Measurements from ENCODE around the gene PDZRN4. TPM values are rescaled to one million over a fixed set of nuclear protein-coding genes. Genes with fewer than 3 reads are reported as not detected.
"Not testable (repeated sequence)": the region's sequence is repeated elsewhere in the genome, so short reads cannot be mapped to it uniquely, and the experiment has no call there.

PDZRN4 gene
- total RNA-seq, 1 donor from 2014 or later = 24.8 TPM

- intact Hi-C loops (cut with DNase I) = no loop called here
- no peak for TF ChIP-seq POLR2A (IDR thresholded peaks at IDR 0.05)
- TF ChIP-seq, protein P1, sequence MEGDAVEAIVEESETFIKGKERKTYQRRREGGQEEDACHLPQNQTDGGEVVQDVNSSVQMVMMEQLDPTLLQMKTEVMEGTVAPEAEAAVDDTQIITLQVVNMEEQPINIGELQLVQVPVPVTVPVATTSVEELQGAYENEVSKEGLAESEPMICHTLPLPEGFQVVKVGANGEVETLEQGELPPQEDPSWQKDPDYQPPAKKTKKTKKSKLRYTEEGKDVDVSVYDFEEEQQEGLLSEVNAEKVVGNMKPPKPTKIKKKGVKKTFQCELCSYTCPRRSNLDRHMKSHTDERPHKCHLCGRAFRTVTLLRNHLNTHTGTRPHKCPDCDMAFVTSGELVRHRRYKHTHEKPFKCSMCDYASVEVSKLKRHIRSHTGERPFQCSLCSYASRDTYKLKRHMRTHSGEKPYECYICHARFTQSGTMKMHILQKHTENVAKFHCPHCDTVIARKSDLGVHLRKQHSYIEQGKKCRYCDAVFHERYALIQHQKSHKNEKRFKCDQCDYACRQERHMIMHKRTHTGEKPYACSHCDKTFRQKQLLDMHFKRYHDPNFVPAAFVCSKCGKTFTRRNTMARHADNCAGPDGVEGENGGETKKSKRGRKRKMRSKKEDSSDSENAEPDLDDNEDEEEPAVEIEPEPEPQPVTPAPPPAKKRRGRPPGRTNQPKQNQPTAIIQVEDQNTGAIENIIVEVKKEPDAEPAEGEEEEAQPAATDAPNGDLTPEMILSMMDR (IDR thresholded peaks at IDR 0.05) = no peak
- no peak overlapping the region for H3K4me3 ChIP-seq
- no peak for DNase-seq (ENCODE audit: extremely low spot score in 2 of 2)
- no peaks in the 10 kb centered on the region for H3K9me3 ChIP-seq
- no peaks in the 10 kb centered on the region for H3K36me3 ChIP-seq
- no peaks in the 10 kb centered on the region for H3K27me3 ChIP-seq
- no peak overlapping the region for H3K27ac ChIP-seq
- no peaks in the 10 kb centered on the region for H3K4me1 ChIP-seq
Measured at GRCh38 chr12:41605545-41606305, 417.6 kb downstream of the PDZRN4 start.

GRCh38 chr12:41606468-41607445 lies 418.6 kb downstream of the PDZRN4 start:
- TF ChIP-seq POLR2A (IDR thresholded peaks at IDR 0.05) (no peak), POLR2AphosphoS5 (IDR thresholded peaks at IDR 0.05; ENCODE audit: insufficient read depth in 1 of 2, low read depth in 1 of 2) (no peak)
- TF ChIP-seq, protein P1 (IDR thresholded peaks at IDR 0.05) = no peak
- H3K36me3 ChIP-seq = no peaks in the 10 kb centered on the region
- intact Hi-C loops (cut with DNase I) = no loop called here
- no peak overlapping the region for H3K27ac ChIP-seq
- H3K4me1 ChIP-seq = no peaks in the 10 kb centered on the region
- H3K9me3 ChIP-seq = no peaks in the 10 kb centered on the region
- no peak overlapping the region for H3K4me3 ChIP-seq
- H3K27me3 ChIP-seq = no peaks in the 10 kb centered on the region
- DNase-seq (ENCODE audit: extremely low spot score in 2 of 2) = no peak

DNA sequence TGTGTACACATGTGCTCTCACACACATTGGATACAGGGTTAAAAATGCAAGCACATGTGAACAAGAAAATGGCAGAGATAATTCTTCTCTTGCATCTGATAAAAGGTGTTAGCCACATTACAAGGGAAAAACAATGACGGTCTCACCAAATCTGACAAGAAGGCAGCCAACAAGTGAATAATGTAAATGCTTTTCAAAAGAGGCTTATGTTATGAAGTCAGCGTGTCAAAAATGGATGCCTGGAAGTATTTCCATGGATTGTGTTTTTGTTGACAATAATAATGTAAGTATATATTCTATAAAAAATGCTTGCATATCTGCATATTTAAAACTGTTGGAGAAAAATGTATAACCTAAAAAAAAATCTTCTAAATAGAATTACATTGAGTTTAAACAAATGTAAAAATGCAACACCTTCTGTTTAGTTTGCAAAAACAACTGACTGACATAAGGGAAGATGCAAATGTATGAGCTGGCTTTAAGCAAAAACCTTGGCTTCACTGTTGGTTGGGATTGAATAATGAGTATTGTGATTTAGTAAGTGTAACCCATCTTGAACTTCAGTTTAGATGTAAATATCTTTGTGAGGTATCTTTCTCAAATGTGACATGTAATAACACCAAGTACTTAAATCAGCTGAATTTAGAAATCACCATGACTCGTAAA lies 424.9 kb downstream of the PDZRN4 start:
- Histone ChIP-seq H3K27me3 (no peaks in the 10 kb centered on the region), H3K27ac (no peak overlapping the region), H3K4me1 (no peaks in the 10 kb centered on the region), H3K4me3 (no peak overlapping the region), H3K36me3 (no peaks in the 10 kb centered on the region), H3K9me3 (no peaks in the 10 kb centered on the region)
- intact Hi-C loops (cut with DNase I) = no loop called here
- no peak for TF ChIP-seq POLR2A (IDR thresholded peaks at IDR 0.05)
- no peak for TF ChIP-seq POLR2AphosphoS5 (IDR thresholded peaks at IDR 0.05; ENCODE audit: insufficient read depth in 1 of 2, low read depth in 1 of 2)
- TF ChIP-seq, protein P1 (IDR thresholded peaks at IDR 0.05) = no peak
- no peak for DNase-seq (ENCODE audit: extremely low spot score in 2 of 2)

DNA sequence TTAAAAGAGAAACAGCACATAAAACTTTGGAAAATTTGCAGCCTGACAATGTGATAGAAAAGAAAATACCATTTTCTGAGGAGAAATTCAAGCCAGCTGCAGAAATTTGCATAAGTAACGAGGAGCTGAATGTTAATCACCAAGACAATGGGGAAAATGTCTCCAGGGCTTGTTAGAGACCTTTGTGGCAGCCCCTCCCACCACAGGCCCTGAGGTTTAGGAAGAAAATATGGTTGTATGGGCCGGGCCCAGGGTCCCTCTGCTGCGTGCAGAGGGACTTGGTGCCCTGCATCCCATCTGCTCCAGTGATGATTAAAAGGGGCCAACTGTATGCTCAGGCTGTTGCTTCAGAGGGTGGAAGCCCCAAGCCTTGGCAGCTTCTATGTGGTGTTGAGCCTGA lies 427.1 kb downstream of the PDZRN4 start:
- DNase-seq (ENCODE audit: extremely low spot score in 2 of 2); intact Hi-C loops (cut with DNase I): not testable (repeated sequence)

DNA sequence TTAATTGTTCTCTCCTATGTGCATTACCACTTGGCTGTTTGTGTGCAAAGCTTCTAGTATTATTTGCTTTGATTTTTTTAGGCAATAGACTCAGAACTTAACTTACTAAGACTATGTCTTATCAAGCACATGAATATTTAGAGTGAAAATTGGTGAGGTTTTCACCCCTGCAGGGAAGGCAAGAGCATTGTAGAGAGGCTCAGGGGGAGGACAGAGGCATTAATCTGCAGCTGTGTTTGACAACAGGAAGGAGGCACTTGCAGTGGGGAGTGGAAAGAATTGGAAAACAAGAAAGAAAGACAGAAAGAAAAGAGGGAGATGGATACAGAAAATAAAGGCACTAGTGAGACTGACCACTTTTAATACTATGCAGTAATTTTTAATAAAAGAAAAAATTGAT lies 431.6 kb downstream of the PDZRN4 start:
- Histone ChIP-seq H3K4me3 (no peak overlapping the region), H3K36me3 (no peaks in the 10 kb centered on the region), H3K9me3 (no peaks in the 10 kb centered on the region), H3K4me1 (no peaks in the 10 kb centered on the region), H3K27ac (no peak overlapping the region), H3K27me3 (no peaks in the 10 kb centered on the region)
- intact Hi-C loops (cut with DNase I) = no loop called here
- TF ChIP-seq, protein P1 (IDR thresholded peaks at IDR 0.05) = no peak
- TF ChIP-seq POLR2A (IDR thresholded peaks at IDR 0.05) = no peak
- no peak for TF ChIP-seq POLR2AphosphoS5 (IDR thresholded peaks at IDR 0.05; ENCODE audit: insufficient read depth in 1 of 2, low read depth in 1 of 2)
- DNase-seq (ENCODE audit: extremely low spot score in 2 of 2) = no peak

More for the DNA sequence above, 427.1 kb downstream of the PDZRN4 start:
- not testable (repeated sequence) for H3K36me3 ChIP-seq, H3K4me3 ChIP-seq, H3K9me3 ChIP-seq, H3K27me3 ChIP-seq, H3K4me1 ChIP-seq, H3K27ac ChIP-seq
